ENCODE measurements around the gene NAV1. TPM values are rescaled to one million over a fixed set of nuclear protein-coding genes. Genes with fewer than 3 reads are reported as not detected.

Gene NAV1
- total RNA-seq, 1 donor from 2014 or later: 63.3 TPM

- DNase-seq: no peak
- no peak for ATAC-seq
- intact Hi-C loops (cut with micrococcal nuclease): no loop called here
These were observed 37.0 kb upstream of the NAV1 start for GRCh38 chr1:201501812-201502510.

- ATAC-seq: no peak
- intact Hi-C loops (cut with micrococcal nuclease): no loop called here
- no peak for DNase-seq
These were observed 36.4 kb upstream of the NAV1 start for GRCh38 chr1:201502511-201502857.

- intact Hi-C loops (cut with micrococcal nuclease): no loop called here
- no peak for DNase-seq
- ATAC-seq: no peak
These were observed 35.3 kb upstream of the NAV1 start for GRCh38 chr1:201503397-201504176.

GRCh38 chr1:201504179-201504631, 34.7 kb upstream of the NAV1 start:
- intact Hi-C loops (cut with micrococcal nuclease): no loop called here
- DNase-seq (no peak), ATAC-seq (no peak)

GRCh38 chr1:201504799-201505502, 34.0 kb upstream of the NAV1 start:
- DNase-seq (no peak), ATAC-seq (no peak)
- intact Hi-C loops (cut with micrococcal nuclease): no loop called here

- intact Hi-C loops (cut with micrococcal nuclease): no loop called here
- DNase-seq (no peak), ATAC-seq (peak; percentile 9)
These were observed 33.4 kb upstream of the NAV1 start for GRCh38 chr1:201505503-201505890.

GRCh38 chr1:201506092-201506491, 32.8 kb upstream of the NAV1 start:
- intact Hi-C loops (cut with micrococcal nuclease): no loop called here
- no peak for DNase-seq
- ATAC-seq: no peak

GRCh38 chr1:201506557-201507359, 32.2 kb upstream of the NAV1 start, which contains the start of gene CSRP1:
TSS of gene CSRP1 (minus strand) at chr1:201507123. CDS start at chr1:201496303, 10,820 bp downstream.
- peak; percentile 93 for ATAC-seq
- peak; percentile 94 for DNase-seq
- intact Hi-C loops (cut with micrococcal nuclease): no loop called here

- peak; percentile 3 for ATAC-seq
- no peak for DNase-seq
- intact Hi-C loops (cut with micrococcal nuclease): no loop called here
These were observed 31.6 kb upstream of the NAV1 start for GRCh38 chr1:201507360-201507675.

- intact Hi-C loops (cut with micrococcal nuclease): no loop called here
- ATAC-seq: no peak
- no peak for DNase-seq
These were observed 30.1 kb upstream of the NAV1 start for GRCh38 chr1:201508809-201509208.

- DNase-seq (no peak), ATAC-seq (no peak)
- intact Hi-C loops (cut with micrococcal nuclease): loop anchor here (10.0 kb wide), 1 partner anchor 65 kb away; no protein-coding TSS in a partner anchor
These were observed 29.1 kb upstream of the NAV1 start for GRCh38 chr1:201509601-201510374.

GRCh38 chr1:201510734-201511133, 28.2 kb upstream of the NAV1 start:
- ATAC-seq: no peak
- intact Hi-C loops (cut with micrococcal nuclease): loop anchor here (10.0 kb wide), 1 partner anchor 66 kb away; no protein-coding TSS in a partner anchor
- DNase-seq: no peak

GRCh38 chr1:201511396-201511940, 27.5 kb upstream of the NAV1 start:
- intact Hi-C loops (cut with micrococcal nuclease): loop anchor here (10.0 kb wide), 1 partner anchor 67 kb away; no protein-coding TSS in a partner anchor
- DNase-seq (no peak), ATAC-seq (no peak)

GRCh38 chr1:201511941-201512539, 26.9 kb upstream of the NAV1 start:
- ATAC-seq (peak; percentile 81), DNase-seq (peak; percentile 79)
- intact Hi-C loops (cut with micrococcal nuclease): loop anchor here (2.0 to 10.0 kb wide), 2 partner anchors 29 to 67 kb away; no protein-coding TSS in a partner anchor

- intact Hi-C loops (cut with micrococcal nuclease): loop anchor here (2.0 to 10.0 kb wide), 2 partner anchors 31 to 69 kb away; no protein-coding TSS in a partner anchor
- ATAC-seq (no peak), DNase-seq (no peak)
These were observed 25.3 kb upstream of the NAV1 start for GRCh38 chr1:201513498-201514243.

- intact Hi-C loops (cut with micrococcal nuclease): loop anchor here (10.0 kb wide), 1 partner anchor 70 kb away; no protein-coding TSS in a partner anchor
- DNase-seq (no peak), ATAC-seq (no peak)
These were observed 24.5 kb upstream of the NAV1 start for GRCh38 chr1:201514466-201514865.

Measured in left ventricle myocardium superior (tissue), 1 donor.